CD4-positive, CD25-positive, alpha-beta regulatory T cell (primary cell): Measurements from ENCODE around the gene WRAP73. TPM values are rescaled to one million over a fixed set of nuclear protein-coding genes. Genes with fewer than 3 reads are reported as not detected.
"Not testable (repeated sequence)": the region's sequence is repeated elsewhere in the genome, so short reads cannot be mapped to it uniquely, and the experiment has no call there.

Source experiments
- ATAC-seq, 2 donors: fragments of 150-1000 bp; cut with Tn5 transposase; one replicate each; pipeline ENCODE4 v1.10.0; 2021; ENCODE audit warnings: low read depth in 2 of 2, moderate number of reproducible peaks in 2 of 2, moderate library complexity in 1 of 2
- DNase-seq, 3 donors: peaks; one replicate each; pipeline versions ENCODE4 v3.0.0 to v3.0.0-alpha.2; 2012 to 2022; ENCODE audit warnings: mixed read lengths in 1 of 3
- H3K27ac ChIP-seq: one replicate; pipeline ENCODE4 v1.7.0; 2013; ENCODE audit warnings: mild to moderate bottlenecking, low read length; ENCODE audit not compliant: insufficient read depth, poor library complexity, severe bottlenecking
- H3K27me3 ChIP-seq: one replicate; pipeline ENCODE4 v1.7.0; 2013; ENCODE audit warnings: low read length; ENCODE audit not compliant: control insufficient read depth, insufficient read depth
- H3K36me3 ChIP-seq: one replicate; pipeline ENCODE4 v1.7.0; 2013; ENCODE audit warnings: mild to moderate bottlenecking, low read length, moderate library complexity; ENCODE audit not compliant: control insufficient read depth, insufficient read depth
- H3K4me1 ChIP-seq: 2 replicates; pipeline ENCODE4 v1.7.0; 2013; ENCODE audit warnings: mild to moderate bottlenecking, low read length; ENCODE audit not compliant: insufficient read depth, control insufficient read depth, poor library complexity, severe bottlenecking
- H3K4me3 ChIP-seq: one replicate; pipeline ENCODE4 v1.7.0; 2013; ENCODE audit warnings: low read depth, mild to moderate bottlenecking, low read length, moderate library complexity
- H3K9me3 ChIP-seq, 2 experiments: 1 replicate in 1 of 2; 2 replicates in 1 of 2; pipeline ENCODE4 v1.7.0; 2013; ENCODE audit warnings: low read length in 2 of 2, mild to moderate bottlenecking in 1 of 2, moderate library complexity in 1 of 2; ENCODE audit not compliant: control insufficient read depth in 2 of 2
- H3K27ac Mint-ChIP-seq, 3 donors: one replicate each; pipeline ENCODE4 v1.8.0; 2020 to 2022; ENCODE audit warnings: mild to moderate bottlenecking in 3 of 3, mixed read lengths in 3 of 3, moderate library complexity in 2 of 3
- H3K27me3 Mint-ChIP-seq: one replicate; pipeline ENCODE4 v1.8.0; 2022; ENCODE audit warnings: mild to moderate bottlenecking, mixed read lengths
- H3K36me3 Mint-ChIP-seq: one replicate; pipeline ENCODE4 v1.8.0; 2020; ENCODE audit warnings: mixed read lengths
- H3K4me1 Mint-ChIP-seq, 4 donors: one replicate each; pipeline ENCODE4 v1.8.0; 2020 to 2022; ENCODE audit warnings: mixed read lengths in 4 of 4, mild to moderate bottlenecking in 1 of 4
- H3K4me3 Mint-ChIP-seq, 4 donors: one replicate each; pipeline ENCODE4 v1.8.0; 2020 to 2022; ENCODE audit warnings: mild to moderate bottlenecking in 4 of 4, mixed read lengths in 4 of 4, moderate library complexity in 3 of 4
- H3K9me3 Mint-ChIP-seq, 7 donors: one replicate each; pipeline ENCODE4 v1.8.0; 2020 to 2022; ENCODE audit warnings: mixed read lengths in 7 of 7, mild to moderate bottlenecking in 3 of 7, moderate library complexity in 2 of 7
- polyA plus RNA-seq, 4 donors: library from polyadenylated mRNA; unstranded; fragments of 300-500 nt; fragmentation: Illumina TruSeq; gene quantifications; one replicate each; pipeline ENCODE4 v1.2.3, GENCODE V29; 2021
- total RNA-seq: library from RNA; stranded (reverse); gene quantifications from one replicate; pipeline ENCODE4 v1.2.3, GENCODE V29; 2022

Gene WRAP73
- total and polyA plus RNA-seq, 5 donors from 2014 or later: 27.9 to 37.1 (median 36.4) TPM

DNA sequence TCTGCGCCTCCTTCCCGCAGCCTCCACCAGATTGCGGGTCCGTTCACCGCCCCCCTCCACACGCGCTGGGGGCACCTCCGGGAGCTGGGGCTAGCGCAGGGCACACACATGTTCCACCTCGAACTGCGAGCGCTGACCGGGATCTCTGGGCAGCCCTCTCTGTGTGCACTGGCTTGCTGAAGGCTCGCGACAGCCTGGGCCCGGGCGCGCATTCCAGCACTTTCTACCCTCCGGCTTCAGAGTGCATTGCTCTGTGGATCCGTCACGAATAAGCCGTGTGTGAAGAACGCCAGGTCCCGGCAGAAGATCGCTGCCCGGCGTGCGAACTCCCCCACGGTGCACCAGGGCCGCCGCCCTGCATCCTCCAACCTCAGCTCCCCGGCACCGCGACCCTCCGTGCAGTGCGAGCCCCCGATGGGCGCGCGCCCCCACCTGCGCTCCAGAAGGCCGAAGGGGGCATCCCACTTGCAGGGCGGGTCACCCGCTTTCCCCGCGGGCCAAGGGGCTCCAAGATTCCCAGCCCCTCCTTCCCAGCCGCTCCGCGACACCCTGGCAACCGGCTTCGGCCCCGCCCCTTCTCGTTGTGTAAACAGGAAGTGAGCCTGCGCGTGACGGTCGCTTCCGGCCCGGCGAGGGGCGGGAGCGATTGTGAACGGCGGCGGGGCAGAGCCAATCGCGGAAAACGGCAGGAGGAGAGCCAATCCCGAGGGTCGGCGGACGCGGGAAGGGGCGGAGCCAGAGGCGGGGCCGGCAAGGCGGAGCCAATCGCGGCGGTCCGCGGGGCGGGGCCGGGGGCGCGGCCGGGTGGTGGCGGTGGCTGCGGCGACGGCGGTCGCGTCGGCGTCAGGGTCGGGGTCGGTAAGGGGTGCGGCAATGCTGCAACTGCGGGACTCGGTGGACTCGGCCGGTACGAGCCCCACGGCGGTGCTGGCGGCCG is 25.4 kb downstream of the WRAP73 start, which contains the start of gene TPRG1L:
TPRG1L (plus strand) TSS at position 816 of the 937 bp plus-strand sequence; CDS start at position 874, 58 bp downstream.
- H3K9me3 Mint-ChIP-seq: no peaks in the 10 kb centered on the region
- peak within 1 kb of the TSS; percentile 97 to 100 (median 98) for H3K4me3 Mint-ChIP-seq
- DNase-seq (peak; percentile 97 to 99 (median 97)), ATAC-seq (peak; percentile 95 to 96)
- no peaks in the 10 kb centered on the region for H3K27me3 ChIP-seq
- H3K36me3 ChIP-seq: peaks cover 23% of the 10 kb centered on the region
- peak within 1 kb of the TSS; percentile 74 for H3K27ac ChIP-seq
- peaks cover 27% of the 10 kb centered on the region for H3K4me1 ChIP-seq
- peaks cover 11 to 48% (median 29%) of the 10 kb centered on the region in 4 donors for H3K4me1 Mint-ChIP-seq
- peak within 1 kb of the TSS; percentile 93 to 99 (median 99) for H3K27ac Mint-ChIP-seq
- H3K27me3 Mint-ChIP-seq: no peaks in the 10 kb centered on the region
- H3K9me3 ChIP-seq: no peaks in the 10 kb centered on the region
- H3K4me3 ChIP-seq: peak within 1 kb of the TSS; percentile 64
- H3K36me3 Mint-ChIP-seq: peaks cover 7% of the 10 kb centered on the region

DNA sequence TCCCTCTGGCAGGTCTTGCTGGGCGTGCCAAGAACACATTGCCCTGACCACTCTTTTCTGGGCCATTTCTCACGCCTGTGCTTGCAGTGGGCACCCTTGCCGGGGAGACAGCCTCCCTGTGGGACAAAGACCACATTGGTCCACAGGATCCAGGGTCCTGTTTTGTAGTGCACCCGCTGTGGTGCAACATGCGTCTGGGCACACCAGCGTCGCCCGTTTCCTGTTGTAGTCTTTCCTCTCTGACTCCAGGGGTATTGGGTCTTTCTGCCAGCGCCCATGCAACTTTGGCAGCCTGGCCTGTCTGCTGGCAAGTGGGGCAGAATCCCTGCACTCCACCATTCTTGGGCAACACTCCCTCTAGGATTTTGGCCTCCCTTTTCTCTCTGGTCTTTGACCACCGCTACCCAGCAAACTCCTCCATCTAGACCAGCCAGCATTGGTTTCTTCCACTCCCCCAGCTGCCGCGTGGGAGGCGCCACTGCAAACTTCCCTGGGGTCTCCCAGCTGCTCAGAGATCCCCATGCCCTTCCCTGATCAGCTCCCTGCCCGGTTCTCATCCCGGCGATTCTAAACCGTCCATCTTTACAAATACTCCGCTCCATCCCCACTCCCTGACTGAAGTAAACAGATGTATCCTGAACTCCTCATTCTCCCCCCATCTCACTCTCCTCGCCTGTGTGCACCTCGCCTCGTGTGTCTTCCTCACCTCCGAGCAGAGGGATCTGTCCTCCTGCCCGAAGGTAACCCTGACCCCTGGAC is 26.3 kb downstream of the WRAP73 start:
- peaks cover 11 to 55% (median 34%) of the 10 kb centered on the region in 4 donors for H3K4me1 Mint-ChIP-seq
- peak overlapping the region; percentile 74 for H3K27ac ChIP-seq
- ATAC-seq: no peak

DNA sequence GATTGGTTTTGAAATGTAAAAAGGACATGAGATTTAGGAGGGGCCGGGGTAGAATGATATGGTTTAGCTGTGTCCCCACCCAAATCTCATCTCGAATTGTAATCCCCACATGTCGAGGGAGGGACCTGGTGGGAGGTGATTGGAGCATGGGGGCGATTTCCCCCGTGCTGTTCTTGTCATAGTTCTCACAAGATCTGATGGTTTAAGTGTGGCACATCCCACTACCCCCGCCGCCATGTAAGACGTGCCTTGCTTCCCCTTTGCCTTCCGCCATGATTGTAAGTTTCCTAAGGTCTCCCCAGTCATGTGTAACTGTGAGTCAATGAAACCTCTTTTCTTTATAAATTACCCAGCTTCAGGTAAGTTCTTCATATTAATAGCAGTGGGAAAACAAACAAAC is 27.8 kb downstream of the WRAP73 start:
- H3K9me3 Mint-ChIP-seq, H3K9me3 ChIP-seq, ATAC-seq, H3K27me3 Mint-ChIP-seq, DNase-seq, H3K27ac ChIP-seq, H3K4me3 ChIP-seq, H3K27me3 ChIP-seq, H3K36me3 ChIP-seq, H3K36me3 Mint-ChIP-seq: not testable (repeated sequence)
- Mint-ChIP-seq H3K4me3 (peak overlapping the region; percentile 86 to 99 (median 97)), H3K27ac (peak overlapping the region; percentile 52 to 93 (median 92)), H3K4me1 (peaks cover 11 to 55% (median 34%) of the 10 kb centered on the region in 4 donors)
- peaks cover 32% of the 10 kb centered on the region for H3K4me1 ChIP-seq

More for the DNA sequence above, 26.3 kb downstream of the WRAP73 start:
- Histone ChIP-seq H3K9me3 (no peaks in the 10 kb centered on the region), H3K36me3 (peaks cover 15% of the 10 kb centered on the region), H3K27me3 (no peaks in the 10 kb centered on the region), H3K4me1 (peaks cover 32% of the 10 kb centered on the region), H3K4me3 (peak overlapping the region; percentile 64)
- H3K4me3 Mint-ChIP-seq: peak overlapping the region; percentile 97 to 100 (median 98)
- H3K27ac Mint-ChIP-seq: peak overlapping the region; percentile 93 to 99 (median 99)
- no peaks in the 10 kb centered on the region for H3K27me3 Mint-ChIP-seq
- no peaks in the 10 kb centered on the region for H3K9me3 Mint-ChIP-seq
- DNase-seq: no peak
- peaks cover 7% of the 10 kb centered on the region for H3K36me3 Mint-ChIP-seq

DNA sequence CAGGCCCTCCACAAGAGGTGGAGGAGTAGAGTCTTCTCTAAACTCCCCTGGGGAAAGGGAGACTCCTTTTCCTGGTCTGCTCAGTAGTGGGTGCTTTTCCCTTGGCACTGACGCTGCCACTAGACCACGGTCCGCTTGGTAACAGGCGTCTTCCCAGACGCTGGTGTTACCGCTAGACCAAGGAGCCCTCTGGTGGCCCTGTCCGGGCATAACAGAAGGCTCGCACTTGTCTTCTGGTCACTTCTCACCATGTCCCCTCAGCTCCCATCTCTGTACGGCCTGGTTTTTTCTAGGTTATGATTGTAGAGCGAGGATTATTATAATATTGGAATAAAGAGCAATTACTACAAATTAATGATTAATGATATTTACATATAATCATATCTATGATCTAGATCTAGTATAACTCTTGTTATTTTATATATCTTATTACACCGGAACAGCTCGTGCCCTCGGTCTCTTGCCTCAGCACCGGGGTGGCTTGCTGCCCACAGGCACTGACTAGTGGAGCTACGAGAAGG is 28.7 kb downstream of the WRAP73 start:
- not testable (repeated sequence) for H3K9me3 ChIP-seq, H3K36me3 Mint-ChIP-seq, H3K27ac ChIP-seq, H3K4me3 ChIP-seq, DNase-seq, ATAC-seq, H3K9me3 Mint-ChIP-seq, H3K36me3 ChIP-seq, H3K27me3 ChIP-seq, H3K27me3 Mint-ChIP-seq
- Mint-ChIP-seq H3K4me1 (peaks cover 10 to 54% (median 32%) of the 10 kb centered on the region in 4 donors), H3K4me3 (peak overlapping the region in 3 of 4 donors; percentile 5 to 97 (median 46)), H3K27ac (peak overlapping the region in 1 of 3 donors; percentile 93)
- H3K4me1 ChIP-seq: peaks cover 32% of the 10 kb centered on the region

DNA sequence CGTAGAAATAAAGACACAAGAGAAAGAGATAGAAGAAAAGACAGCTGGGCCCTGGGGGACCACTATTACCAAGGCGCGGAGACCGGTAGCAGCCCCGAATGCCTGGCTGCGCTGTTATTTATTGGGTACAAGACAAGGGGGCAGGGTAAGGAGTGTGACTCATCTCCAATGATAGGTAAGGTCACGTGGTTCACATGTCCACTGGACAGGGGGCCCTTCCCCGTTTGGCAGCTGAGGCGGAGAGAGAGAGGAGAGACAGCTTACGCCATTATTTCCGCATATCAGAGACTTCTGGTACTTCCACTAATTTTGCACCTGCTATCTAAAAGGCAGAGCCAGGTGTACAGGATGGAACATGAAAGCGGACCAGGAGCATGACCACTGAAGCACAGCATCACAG is 29.2 kb downstream of the WRAP73 start:
- Mint-ChIP-seq H3K9me3 (no peaks in the 10 kb centered on the region), H3K36me3 (peaks cover 1% of the 10 kb centered on the region), H3K4me1 (peaks cover 5 to 49% (median 27%) of the 10 kb centered on the region in 4 donors), H3K27me3 (no peaks in the 10 kb centered on the region), H3K4me3 (no peak overlapping the region), H3K27ac (peak overlapping the region in 1 of 3 donors; percentile 71)
- Histone ChIP-seq H3K27ac (no peak overlapping the region), H3K27me3 (no peaks in the 10 kb centered on the region), H3K4me1 (peaks cover 27% of the 10 kb centered on the region), H3K4me3 (no peak overlapping the region), H3K36me3 (no peaks in the 10 kb centered on the region), H3K9me3 (no peaks in the 10 kb centered on the region)
- DNase-seq (no peak), ATAC-seq (no peak)

DNA sequence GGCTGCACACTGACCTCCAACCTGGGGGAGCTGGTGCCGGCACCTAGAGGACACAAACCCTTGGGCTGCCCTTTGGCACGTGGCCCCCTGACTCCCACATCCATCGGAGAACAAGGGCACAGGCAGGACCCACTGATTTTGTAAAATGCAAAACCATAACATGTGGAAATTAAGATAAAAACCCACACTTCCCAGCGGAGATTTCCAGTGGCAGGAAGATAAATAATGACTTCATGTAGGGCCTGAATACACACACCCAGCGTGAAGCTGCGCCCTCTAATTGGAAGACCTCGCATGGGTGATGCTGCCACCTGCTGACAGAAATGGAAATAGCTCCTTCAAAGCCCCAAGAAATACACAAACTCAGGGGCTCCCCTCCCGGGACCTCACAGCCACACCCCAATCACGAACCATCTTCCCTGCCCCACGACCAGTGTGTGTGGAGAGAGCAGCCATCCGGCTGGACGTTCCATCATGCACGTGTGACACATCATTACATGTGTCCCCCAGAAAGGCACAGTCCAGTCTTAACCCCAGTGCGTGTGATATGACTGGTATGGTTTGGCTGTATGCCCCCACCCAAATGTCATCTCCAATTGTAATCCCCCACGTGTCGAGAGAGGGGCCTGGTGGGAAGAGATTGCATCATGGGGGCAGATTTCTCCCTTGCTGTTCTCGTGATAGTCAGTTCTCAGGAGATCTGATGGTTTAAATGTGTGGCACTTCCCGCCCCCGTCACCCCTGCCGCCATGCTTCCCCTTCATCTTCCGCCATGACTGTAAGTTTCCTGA is 30.8 kb downstream of the WRAP73 start:
- Histone ChIP-seq H3K36me3 (no peaks in the 10 kb centered on the region), H3K27ac (no peak overlapping the region), H3K9me3 (no peaks in the 10 kb centered on the region), H3K4me3 (no peak overlapping the region), H3K27me3 (no peaks in the 10 kb centered on the region), H3K4me1 (peaks cover 21% of the 10 kb centered on the region)
- peak overlapping the region in 1 of 3 donors; percentile 32 for H3K27ac Mint-ChIP-seq
- H3K4me3 Mint-ChIP-seq: peak overlapping the region in 2 of 4 donors; percentile 35 to 37
- DNase-seq (peak; percentile 66 to 81 (median 79)), ATAC-seq (peak; percentile 77 to 79)
- peaks cover 1% of the 10 kb centered on the region for H3K27me3 Mint-ChIP-seq
- H3K4me1 Mint-ChIP-seq: peaks cover 5 to 41% (median 22%) of the 10 kb centered on the region in 4 donors
- H3K9me3 Mint-ChIP-seq: peaks cover 0 to 3% (median 0%) of the 10 kb centered on the region in 7 donors
- H3K36me3 Mint-ChIP-seq: no peaks in the 10 kb centered on the region

DNA sequence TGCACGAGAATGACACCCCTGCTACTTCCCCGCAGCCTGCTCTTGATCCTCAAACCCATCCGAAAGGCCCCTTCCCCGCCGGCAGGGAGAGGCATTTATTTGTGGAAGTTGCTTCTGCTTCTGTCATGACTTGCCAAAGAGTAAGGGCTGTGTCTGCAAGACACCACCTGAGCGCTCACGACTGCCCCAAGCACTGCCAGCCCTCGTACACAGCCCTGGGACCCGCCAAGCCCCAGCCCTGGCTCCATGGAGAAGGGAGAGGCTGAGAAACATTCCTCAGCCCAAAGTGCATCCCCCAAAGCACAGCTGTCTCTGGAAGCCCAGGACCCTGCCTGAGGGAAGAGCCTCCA is 31.4 kb downstream of the WRAP73 start:
- ATAC-seq (no peak), DNase-seq (no peak)
- H3K27ac ChIP-seq: no peak overlapping the region
- H3K4me3 ChIP-seq: no peak overlapping the region
- H3K27ac Mint-ChIP-seq: no peak overlapping the region
- no peaks in the 10 kb centered on the region for H3K36me3 ChIP-seq
- no peaks in the 10 kb centered on the region for H3K27me3 ChIP-seq
- peaks cover 7% of the 10 kb centered on the region for H3K27me3 Mint-ChIP-seq
- H3K4me1 Mint-ChIP-seq: peaks cover 5 to 36% (median 16%) of the 10 kb centered on the region in 4 donors
- no peak overlapping the region for H3K4me3 Mint-ChIP-seq
- H3K9me3 Mint-ChIP-seq: peaks cover 0 to 3% (median 0%) of the 10 kb centered on the region in 7 donors
- peaks cover 15% of the 10 kb centered on the region for H3K4me1 ChIP-seq
- no peaks in the 10 kb centered on the region for H3K9me3 ChIP-seq
- H3K36me3 Mint-ChIP-seq: no peaks in the 10 kb centered on the region
